ENCODE data around the gene ENHO. TPM values are rescaled to one million over a fixed set of nuclear protein-coding genes. Genes with fewer than 3 reads are reported as not detected.

Gene ENHO
- total and polyA plus RNA-seq, 2 of the 8 experiments (the other 6 are each of a cell fraction or from before 2014, with no cell fraction given): 12.2 to 49.4 TPM

GRCh38 chr9:34552986-34553385 lies 30.2 kb upstream of the ENHO start (continued):
- TF ChIP-seq TAF1 (IDR thresholded peaks at IDR 0.05; ENCODE audit: low read depth, low read length): no peak
- TF ChIP-seq RFX5 (IDR thresholded peaks at IDR 0.05; ENCODE audit: borderline replicate concordance, low read depth, low read length): no peak
- no peak for TF ChIP-seq CEBPB (IDR thresholded peaks at IDR 0.05; ENCODE audit: low read depth, low read length)
- no peak for TF ChIP-seq SUZ12 (IDR thresholded peaks at IDR 0.05; ENCODE audit: low read length)
- no peak for TF ChIP-seq RNF2 (IDR thresholded peaks at IDR 0.05; ENCODE audit: borderline replicate concordance, low read depth, low read length, missing control alignments, poor library complexity, severe bottlenecking)
- TF ChIP-seq SIRT6 (IDR thresholded peaks at IDR 0.05; ENCODE audit: low read length): no peak
- no peak for TF ChIP-seq EZH2 (IDR thresholded peaks at IDR 0.05; ENCODE audit: low read depth, low read length, severe bottlenecking)
